ENCODE data around the gene GLOD4.
A peak's percentile ranks its signal among the peaks of the same experiment; 100 is the strongest.

GLOD4 gene

GRCh38 chr17:797236-797840 lies 15.3 kb upstream of the GLOD4 start:
- Histone ChIP-seq H3K4me3 (ENCODE audit: severe bottlenecking) (no peak overlapping the region), H3K27me3 (ENCODE audit: insufficient read depth, poor library complexity, severe bottlenecking) (no peaks in the 10 kb centered on the region), H3K27ac (ENCODE audit: poor library complexity, severe bottlenecking) (no peak overlapping the region), H3K9me3 (ENCODE audit: severe bottlenecking) (no peaks in the 10 kb centered on the region), H3K36me3 (ENCODE audit: low read depth) (peaks cover 26% of the 10 kb centered on the region), H3K4me1 (ENCODE audit: insufficient read depth, poor library complexity, severe bottlenecking) (no peaks in the 10 kb centered on the region)
- DNase-seq (ENCODE audit: low spot score) (no peak), ATAC-seq (ENCODE audit: low read depth) (no peak)
- TF ChIP-seq, protein P1, sequence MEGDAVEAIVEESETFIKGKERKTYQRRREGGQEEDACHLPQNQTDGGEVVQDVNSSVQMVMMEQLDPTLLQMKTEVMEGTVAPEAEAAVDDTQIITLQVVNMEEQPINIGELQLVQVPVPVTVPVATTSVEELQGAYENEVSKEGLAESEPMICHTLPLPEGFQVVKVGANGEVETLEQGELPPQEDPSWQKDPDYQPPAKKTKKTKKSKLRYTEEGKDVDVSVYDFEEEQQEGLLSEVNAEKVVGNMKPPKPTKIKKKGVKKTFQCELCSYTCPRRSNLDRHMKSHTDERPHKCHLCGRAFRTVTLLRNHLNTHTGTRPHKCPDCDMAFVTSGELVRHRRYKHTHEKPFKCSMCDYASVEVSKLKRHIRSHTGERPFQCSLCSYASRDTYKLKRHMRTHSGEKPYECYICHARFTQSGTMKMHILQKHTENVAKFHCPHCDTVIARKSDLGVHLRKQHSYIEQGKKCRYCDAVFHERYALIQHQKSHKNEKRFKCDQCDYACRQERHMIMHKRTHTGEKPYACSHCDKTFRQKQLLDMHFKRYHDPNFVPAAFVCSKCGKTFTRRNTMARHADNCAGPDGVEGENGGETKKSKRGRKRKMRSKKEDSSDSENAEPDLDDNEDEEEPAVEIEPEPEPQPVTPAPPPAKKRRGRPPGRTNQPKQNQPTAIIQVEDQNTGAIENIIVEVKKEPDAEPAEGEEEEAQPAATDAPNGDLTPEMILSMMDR (IDR thresholded peaks at IDR 0.05; ENCODE audit: poor library complexity, severe bottlenecking): no peak

DNA sequence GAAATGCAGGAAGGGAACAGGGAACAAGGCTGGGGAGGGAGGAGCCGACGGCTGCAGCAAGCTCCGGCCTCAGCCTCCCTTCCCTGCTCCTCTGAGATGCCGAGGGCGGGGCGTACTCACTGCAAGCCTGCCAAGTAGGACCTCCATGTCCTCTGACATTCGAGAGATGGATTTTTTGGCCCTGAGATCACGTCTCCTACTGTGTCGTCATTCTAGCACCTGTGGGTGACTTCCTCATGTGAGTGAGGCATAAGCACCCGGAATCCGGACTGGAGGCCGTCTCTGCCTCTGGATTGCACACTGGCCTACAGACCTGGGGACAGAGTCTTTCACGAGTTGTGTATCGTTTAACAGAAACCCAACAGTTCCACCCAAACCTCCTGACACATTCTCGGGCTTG lies 14.5 kb upstream of the GLOD4 start:
- no peaks in the 10 kb centered on the region for H3K27me3 ChIP-seq (ENCODE audit: insufficient read depth, poor library complexity, severe bottlenecking)
- no peak for DNase-seq (ENCODE audit: low spot score)
- TF ChIP-seq, protein P1 (IDR thresholded peaks at IDR 0.05; ENCODE audit: poor library complexity, severe bottlenecking): no peak
- no peak overlapping the region for H3K27ac ChIP-seq (ENCODE audit: poor library complexity, severe bottlenecking)
- H3K4me3 ChIP-seq (ENCODE audit: severe bottlenecking): no peak overlapping the region
- no peaks in the 10 kb centered on the region for H3K4me1 ChIP-seq (ENCODE audit: insufficient read depth, poor library complexity, severe bottlenecking)
- no peak for ATAC-seq (ENCODE audit: low read depth)
- peaks cover 27% of the 10 kb centered on the region for H3K36me3 ChIP-seq (ENCODE audit: low read depth)
- no peaks in the 10 kb centered on the region for H3K9me3 ChIP-seq (ENCODE audit: severe bottlenecking)

GRCh38 chr17:795721-796120 lies 13.6 kb upstream of the GLOD4 start:
- no peak overlapping the region for H3K27ac ChIP-seq (ENCODE audit: poor library complexity, severe bottlenecking)
- TF ChIP-seq, protein P1 (IDR thresholded peaks at IDR 0.05; ENCODE audit: poor library complexity, severe bottlenecking): no peak
- DNase-seq (ENCODE audit: low spot score): no peak

GRCh38 chr17:795276-795675 lies 13.2 kb upstream of the GLOD4 start:
- Histone ChIP-seq H3K4me1 (ENCODE audit: insufficient read depth, poor library complexity, severe bottlenecking) (no peaks in the 10 kb centered on the region), H3K4me3 (ENCODE audit: severe bottlenecking) (no peak overlapping the region), H3K27ac (ENCODE audit: poor library complexity, severe bottlenecking) (no peak overlapping the region), H3K36me3 (ENCODE audit: low read depth) (peaks cover 20% of the 10 kb centered on the region), H3K9me3 (ENCODE audit: severe bottlenecking) (no peaks in the 10 kb centered on the region), H3K27me3 (ENCODE audit: insufficient read depth, poor library complexity, severe bottlenecking) (no peaks in the 10 kb centered on the region)
- ATAC-seq (ENCODE audit: low read depth): no peak
- DNase-seq (ENCODE audit: low spot score): no peak
- TF ChIP-seq, protein P1 (IDR thresholded peaks at IDR 0.05; ENCODE audit: poor library complexity, severe bottlenecking): no peak

More at GRCh38 chr17:795721-796120, 13.6 kb upstream of the GLOD4 start:
- Histone ChIP-seq H3K27me3 (ENCODE audit: insufficient read depth, poor library complexity, severe bottlenecking) (no peaks in the 10 kb centered on the region), H3K4me1 (ENCODE audit: insufficient read depth, poor library complexity, severe bottlenecking) (no peaks in the 10 kb centered on the region), H3K36me3 (ENCODE audit: low read depth) (peaks cover 24% of the 10 kb centered on the region), H3K9me3 (ENCODE audit: severe bottlenecking) (no peaks in the 10 kb centered on the region), H3K4me3 (ENCODE audit: severe bottlenecking) (no peak overlapping the region)
- no peak for ATAC-seq (ENCODE audit: low read depth)

DNA sequence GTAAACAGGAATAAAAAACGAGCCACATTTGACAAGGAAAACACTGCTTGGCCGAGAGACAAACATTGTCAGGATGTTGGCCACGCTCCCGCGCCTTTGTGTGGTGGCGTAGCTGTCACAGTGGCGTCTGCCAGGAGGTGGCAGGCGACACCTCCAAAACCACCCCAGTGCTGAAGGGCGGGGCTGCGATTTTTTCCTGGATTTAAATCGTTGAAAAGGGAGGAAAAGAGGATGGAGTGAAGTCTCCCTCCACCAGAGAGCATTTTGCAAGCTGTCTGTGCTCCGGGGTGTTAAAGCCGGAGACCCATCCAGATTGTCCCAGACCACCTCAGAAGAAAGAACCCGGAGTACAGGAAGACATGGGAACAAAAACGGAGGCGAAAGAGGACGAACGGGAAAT lies 12.8 kb upstream of the GLOD4 start:
- TF ChIP-seq, protein P1 (IDR thresholded peaks at IDR 0.05; ENCODE audit: poor library complexity, severe bottlenecking): peak; percentile 63
- Histone ChIP-seq H3K4me3 (ENCODE audit: severe bottlenecking) (no peak overlapping the region), H3K36me3 (ENCODE audit: low read depth) (peaks cover 16% of the 10 kb centered on the region), H3K4me1 (ENCODE audit: insufficient read depth, poor library complexity, severe bottlenecking) (no peaks in the 10 kb centered on the region), H3K27ac (ENCODE audit: poor library complexity, severe bottlenecking) (no peak overlapping the region), H3K9me3 (ENCODE audit: severe bottlenecking) (no peaks in the 10 kb centered on the region), H3K27me3 (ENCODE audit: insufficient read depth, poor library complexity, severe bottlenecking) (no peaks in the 10 kb centered on the region)
- ATAC-seq (ENCODE audit: low read depth): no peak
- DNase-seq (ENCODE audit: low spot score): no peak

All from RWPE2 (cell line).